ENCODE measurements around the gene DGKI.
"Not testable (repeated sequence)": the region's sequence is repeated elsewhere in the genome, so short reads cannot be mapped to it uniquely, and the experiment has no call there.

Gene DGKI

DNA sequence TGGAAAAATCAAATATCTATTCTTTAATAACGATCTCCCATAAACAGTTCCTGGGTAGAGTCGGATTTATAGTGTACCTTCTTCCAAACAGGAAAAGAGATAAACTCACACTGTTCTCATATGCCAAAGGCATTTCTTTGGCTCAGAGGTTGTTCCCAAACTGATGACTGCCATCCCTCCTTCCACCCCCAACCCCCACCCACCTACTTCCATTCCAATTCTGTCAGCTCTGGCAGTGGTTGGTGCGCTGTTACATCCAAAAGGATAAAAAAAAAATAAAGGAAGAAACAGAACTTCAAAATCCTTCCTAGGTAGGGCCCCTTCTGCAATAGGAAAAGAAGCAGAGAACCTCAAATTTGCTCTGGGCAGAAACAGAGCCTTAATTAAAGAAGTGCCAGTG lies 104.7 kb downstream of the DGKI start:
- DNase-seq = no peak

- DNase-seq = no peak
These were observed 105.3 kb downstream of the DGKI start for GRCh38 chr7:137741443-137741842.

DNA sequence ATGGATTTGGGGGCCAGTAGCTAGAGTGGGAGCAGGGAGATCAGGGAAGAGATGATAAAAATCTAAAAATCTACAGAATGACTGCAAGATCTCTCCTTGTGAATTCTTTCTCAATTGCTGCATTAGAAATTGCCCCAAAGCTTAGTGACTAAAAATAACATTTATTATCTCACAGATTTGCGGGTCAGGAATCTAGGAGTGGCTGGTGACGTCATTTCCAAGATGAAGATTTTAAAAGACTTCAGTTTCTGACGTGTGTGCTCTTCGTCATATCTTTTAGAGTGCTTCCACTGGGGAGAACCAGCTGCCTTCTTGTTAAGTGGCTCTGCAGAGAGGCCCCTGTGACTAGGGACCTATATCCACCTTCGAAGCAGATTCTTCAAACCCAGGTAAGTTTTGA lies 112.6 kb downstream of the DGKI start:
- no peak for DNase-seq

DNA sequence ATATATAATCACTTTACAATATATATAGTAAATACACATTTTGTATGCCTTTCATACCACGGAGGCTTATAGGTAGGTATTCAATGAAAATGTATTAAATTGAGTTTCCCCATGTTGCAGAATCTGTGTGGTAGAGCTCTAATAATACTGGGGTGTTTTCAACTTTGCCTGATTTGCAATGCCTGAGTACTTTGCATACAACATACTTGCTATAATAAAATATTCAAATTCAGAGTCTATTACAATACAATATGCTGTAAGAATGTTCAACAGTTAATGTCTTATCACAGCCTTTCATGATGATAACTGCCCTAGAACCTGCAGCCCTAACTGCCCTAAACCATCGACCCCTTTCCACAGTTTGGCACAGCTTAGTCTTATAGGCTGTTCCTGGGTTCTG lies 114.6 kb downstream of the DGKI start:
- no peak for DNase-seq

- DNase-seq = no peak
These were observed 115.3 kb downstream of the DGKI start for GRCh38 chr7:137731436-137731835.

- DNase-seq = no peak
These were observed 118.3 kb downstream of the DGKI start for GRCh38 chr7:137728426-137728825.

- DNase-seq = no peak
These were observed 119.4 kb downstream of the DGKI start for GRCh38 chr7:137727413-137727812.

DNA sequence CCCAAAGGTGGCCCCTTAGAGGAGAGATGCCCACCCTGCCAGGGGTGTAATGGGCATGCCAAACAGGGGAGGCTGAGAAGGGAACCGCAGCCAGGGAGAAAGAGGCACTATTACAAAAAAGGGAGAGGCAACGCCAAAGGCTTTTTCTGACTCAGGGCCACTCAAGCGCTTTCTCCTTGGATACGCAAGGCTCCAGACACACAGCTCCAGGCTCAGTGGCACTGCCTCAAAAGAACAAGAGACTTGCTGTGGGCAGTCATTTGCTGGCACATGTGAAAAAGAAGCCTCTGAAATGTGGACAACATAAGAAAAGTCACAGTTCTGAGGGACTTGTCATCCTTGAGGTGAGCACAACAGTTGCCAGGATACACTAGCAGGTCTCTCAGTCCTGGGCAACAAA lies 128.4 kb downstream of the DGKI start:
- DNase-seq = peak in 25 of 51 donors; percentile 3 to 53 (median 28)

DNA sequence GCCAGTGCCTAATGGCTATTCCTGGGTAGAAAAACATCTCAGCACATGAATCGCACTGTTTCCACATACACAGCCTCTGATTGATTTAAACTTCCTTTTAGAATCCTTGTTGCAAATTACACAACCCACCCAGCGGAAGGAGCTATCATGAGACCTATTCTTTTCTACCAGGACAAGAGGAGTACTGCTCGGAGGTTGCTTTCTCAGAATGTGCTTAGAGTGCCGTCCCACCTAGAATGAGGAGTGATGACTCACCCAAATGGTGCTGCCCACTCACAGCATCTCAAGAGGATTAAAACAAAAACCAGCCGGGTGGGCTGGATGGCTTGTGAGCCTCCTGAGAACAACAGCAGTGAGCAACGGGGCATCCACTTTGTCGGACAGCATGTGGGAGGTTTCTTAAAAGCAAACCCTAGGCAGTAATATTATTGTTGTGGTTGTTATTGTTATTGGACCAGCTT lies 128.9 kb downstream of the DGKI start:
- peak in 17 of 51 donors; percentile 1 to 57 (median 18) for DNase-seq

DNA sequence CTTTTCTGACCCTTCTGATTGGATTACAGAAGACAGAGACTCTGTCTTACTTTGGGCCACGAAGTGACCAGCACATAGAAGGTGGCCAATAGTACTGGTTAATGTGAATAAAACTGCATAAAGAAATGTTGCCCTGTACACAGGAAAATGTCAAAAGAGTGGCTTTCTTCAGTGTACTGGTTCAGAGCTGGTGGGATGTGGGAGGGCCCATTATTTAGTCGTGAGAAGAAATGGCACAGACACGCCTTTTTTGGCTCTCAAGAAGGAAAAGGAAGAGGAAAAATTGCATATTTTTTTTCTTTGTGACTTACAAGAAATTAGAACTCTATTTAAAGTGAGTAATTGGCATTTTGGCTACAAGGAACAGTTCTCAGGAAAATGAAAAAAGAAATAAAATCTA lies 129.7 kb downstream of the DGKI start:
- no peak for DNase-seq

- no peak for DNase-seq
These were observed 130.7 kb downstream of the DGKI start for GRCh38 chr7:137716061-137716460.

DNA sequence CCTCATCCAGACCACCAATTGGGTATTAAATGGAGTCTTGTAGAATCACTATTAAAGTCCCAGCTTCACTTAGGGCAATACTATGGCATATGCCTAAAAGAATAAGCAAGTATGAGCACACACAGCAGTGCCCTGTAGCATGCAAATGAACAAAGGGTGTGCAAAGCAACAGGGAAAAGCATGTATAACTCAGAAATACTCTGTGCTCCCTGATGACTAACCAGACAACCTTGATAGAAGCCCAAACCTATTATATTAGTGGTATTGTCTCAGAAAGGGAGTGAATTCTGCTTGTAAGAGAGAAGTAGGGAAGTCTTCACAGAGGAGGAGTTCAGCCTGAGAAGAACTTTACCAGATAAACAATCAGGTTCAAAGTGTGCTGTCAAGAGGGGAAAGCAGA lies 131.2 kb downstream of the DGKI start:
- DNase-seq = no peak

DNA sequence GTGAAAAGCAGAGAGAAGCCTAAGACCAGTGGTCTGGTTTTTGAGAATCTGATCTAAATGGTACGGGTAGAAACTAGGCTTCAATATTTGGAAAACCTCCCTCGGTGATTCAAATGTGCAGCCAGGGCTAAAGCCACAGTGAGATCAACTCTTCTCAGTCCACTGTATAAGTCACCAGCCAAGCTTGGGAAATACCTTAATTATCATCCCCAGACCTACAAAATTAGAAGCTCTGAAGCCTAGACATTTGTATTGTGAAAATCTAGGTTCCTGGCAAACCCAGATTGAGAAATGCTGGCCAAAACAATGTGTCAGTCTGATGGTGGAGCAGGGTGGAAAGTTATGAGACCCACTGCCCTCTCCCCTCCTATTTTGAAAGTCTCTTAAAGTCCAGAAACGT lies 131.7 kb downstream of the DGKI start:
- DNase-seq = no peak

- DNase-seq = not testable (repeated sequence)
These were observed 140.4 kb downstream of the DGKI start for GRCh38 chr7:137706330-137706729.

- no peak for DNase-seq
These were observed 142.1 kb downstream of the DGKI start for GRCh38 chr7:137704723-137705122.

DNA sequence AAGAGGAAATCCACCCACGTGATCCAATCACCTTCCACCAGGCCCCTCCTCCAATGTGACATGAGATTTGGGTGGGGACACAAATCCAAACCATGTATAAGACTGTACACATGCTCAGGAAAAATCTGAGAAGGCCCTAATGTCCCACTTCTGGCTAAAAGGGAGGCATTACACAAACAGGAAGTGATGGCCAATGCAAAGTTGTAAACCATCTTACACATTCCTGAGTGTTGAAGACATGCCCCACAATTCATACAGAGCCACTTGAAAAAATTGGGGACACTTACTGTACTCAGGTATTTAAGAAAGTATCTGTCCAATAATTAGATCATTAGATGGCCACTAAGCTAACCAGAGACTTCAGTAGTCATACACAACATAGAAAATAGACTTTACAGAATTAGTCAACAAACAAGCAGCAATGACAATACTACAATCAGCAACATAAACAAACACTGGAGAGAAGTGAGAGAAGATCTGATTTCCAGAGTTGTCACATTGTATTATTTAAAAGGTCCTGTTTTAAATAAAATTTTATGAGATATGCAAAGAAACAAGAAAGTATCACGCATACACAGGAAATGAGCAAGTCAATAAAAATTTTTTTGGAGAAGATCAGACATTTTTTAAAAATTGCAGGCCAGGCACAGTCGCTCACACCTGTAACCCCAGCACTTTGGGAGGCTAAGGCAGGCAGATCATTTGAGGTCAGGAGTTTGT lies 143.3 kb downstream of the DGKI start:
- DNase-seq = no peak

GRCh38 chr7:137696988-137697387 lies 149.8 kb downstream of the DGKI start:
- no peak for DNase-seq

DNA sequence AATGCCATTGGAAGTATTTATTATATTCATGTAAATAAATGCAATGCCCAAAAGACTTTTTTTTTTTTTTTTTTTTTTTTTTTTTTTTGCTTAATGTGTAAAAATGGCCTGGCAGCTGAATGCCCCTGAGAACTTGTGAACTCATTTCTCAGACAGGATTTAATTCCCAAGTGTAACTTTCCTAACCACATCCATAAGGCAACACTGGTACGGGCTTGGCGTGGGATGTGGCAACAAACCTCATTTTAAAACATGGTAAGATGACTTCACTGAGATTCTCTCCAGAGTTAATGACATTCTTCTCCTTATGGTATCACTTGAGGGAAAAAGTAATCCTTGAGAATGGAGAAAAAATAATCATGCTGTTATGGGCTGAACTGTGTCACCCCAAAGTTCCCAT lies 150.4 kb downstream of the DGKI start:
- no peak for DNase-seq

- DNase-seq = no peak
These were observed 150.8 kb downstream of the DGKI start for GRCh38 chr7:137695942-137696341.

GRCh38 chr7:137695494-137695893 lies 151.3 kb downstream of the DGKI start:
- no peak for DNase-seq

DNA sequence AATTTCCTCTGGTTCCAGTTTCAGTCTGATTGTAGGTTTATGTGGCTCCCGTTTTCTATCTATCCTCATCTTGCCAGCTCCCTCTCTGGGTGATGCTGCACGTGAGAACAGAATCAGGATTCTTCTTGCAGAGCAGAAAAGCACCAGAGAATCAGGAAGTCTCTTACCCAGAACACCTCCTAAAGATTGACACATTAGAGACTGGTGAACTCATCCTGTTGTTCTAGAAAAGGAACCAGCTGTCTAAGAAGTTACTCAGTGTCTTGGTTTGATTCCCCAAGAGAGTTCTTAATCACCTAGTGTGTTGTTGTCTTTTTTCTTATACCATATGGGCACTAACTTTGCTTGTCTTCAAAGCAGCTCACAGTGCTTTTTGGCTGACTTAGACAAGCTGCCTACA lies 152.4 kb downstream of the DGKI start:
- no peak for DNase-seq

DNA sequence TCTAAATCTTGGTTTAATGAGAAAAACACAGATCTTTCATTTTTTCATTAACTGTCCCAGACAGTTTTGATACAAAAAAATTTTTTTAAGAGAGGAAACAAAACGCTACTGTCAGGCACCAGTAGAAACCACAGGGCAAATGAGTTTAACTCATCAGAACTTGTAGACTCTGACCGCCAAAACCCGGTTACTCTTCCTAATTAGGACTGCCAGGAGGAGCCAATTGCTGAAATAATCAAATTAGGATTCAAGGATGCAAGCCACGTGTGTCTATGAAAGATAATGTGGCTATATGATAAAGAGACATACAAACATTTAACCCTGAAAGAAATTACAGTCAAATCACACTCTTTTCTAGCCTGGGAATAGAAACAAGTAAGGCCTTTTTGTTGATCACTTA lies 154.4 kb downstream of the DGKI start:
- DNase-seq = no peak

DNA sequence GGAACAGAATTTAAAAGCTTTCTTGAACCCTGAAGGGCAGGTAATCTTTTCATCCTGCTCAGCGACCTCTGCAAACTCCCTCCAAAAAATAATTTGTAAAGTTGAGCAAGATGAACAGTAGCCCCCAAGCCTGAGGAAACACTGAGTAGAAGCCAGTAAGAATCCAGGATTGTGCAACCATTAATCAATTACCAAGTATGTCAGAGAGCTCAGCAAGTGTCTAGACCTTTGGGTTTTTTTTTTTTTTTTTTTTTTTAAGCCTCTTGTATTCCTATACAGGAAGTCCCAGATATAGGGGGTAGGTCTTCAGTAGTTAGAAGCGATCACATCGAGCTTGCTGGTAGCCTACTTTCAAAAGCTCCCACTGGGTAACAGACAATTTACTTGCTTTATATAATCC lies 155.2 kb downstream of the DGKI start:
- DNase-seq = no peak

DNA sequence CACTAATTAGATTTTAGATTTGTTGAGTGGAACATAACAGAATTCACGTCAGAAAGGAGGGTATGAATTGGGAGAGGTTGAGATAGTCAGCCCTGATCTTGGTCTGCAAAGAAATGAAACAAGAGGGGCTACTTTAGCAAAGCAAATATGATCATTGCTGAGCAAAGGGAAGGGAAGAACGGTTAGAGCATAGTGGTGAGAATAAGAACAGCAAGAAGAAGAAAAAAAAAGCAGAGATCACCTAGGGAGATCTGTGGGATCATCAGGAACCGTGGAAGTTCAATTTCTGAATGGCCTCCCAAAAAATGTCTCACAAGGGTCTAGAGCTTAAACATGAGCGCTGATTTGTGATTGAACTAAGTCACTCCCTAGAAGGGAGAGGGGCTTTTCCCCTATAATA lies 156.1 kb downstream of the DGKI start:
- no peak for DNase-seq

Measured in hypothalamus (tissue), 51 donors.